A549 (cell line): ENCODE results near the gene PLPPR1. TPM values are rescaled to one million over a fixed set of nuclear protein-coding genes. Genes with fewer than 3 reads are reported as not detected.

Experiments used
- ATAC-seq, 2 experiments: fragments of 200-7000 bp in 1 of 2; fragments of >200 bp in 1 of 2; cut with Nextera tagmentation in 1 of 2; cut with Tn5 transposase in 1 of 2; 3 replicates each; pipeline versions ENCODE4 v1.8.0 to v1.9.1; 2018 to 2020; ENCODE audit warnings: mild to moderate bottlenecking in 1 of 2, moderate library complexity in 1 of 2
- CTCF ChIA-PET: fragments of 300-600 bp; sonication (Branson Sonifier 250); formaldehyde crosslinking; extraction: SDS; loops from one replicate; lab custom pipeline; 2021; ENCODE audit warnings: antibody characterized with exemption, inconsistent platforms; lab: Yijun Ruan, JAX
- POLR2A ChIA-PET: fragments of 350-600 bp; formaldehyde crosslinking; extraction: SDS; loops from one replicate; lab custom pipeline; 2021; ENCODE audit warnings: antibody characterized with exemption, inconsistent platforms; lab: Yijun Ruan, JAX
- DNase-seq, 2 experiments: peaks; one replicate each; pipeline versions ENCODE4 v3.0.0 to v3.0.0-alpha.2; 2011 to 2016; ENCODE audit warnings: low read depth in 1 of 2, low spot score in 1 of 2
- FAIRE-seq: peaks from 2 replicates; lab custom pipeline; 2011; peaks lifted over from hg19 to GRCh38; lab: Jason Lieb, UNC
- H3K27ac ChIP-seq, 2 experiments: fragments of >200 bp; sonication (Bioruptor Twin); formaldehyde crosslinking; 3 replicates each; pipeline ENCODE4 v1.5.1; 2016 to 2017
- H3K4me1 ChIP-seq: fragments of >200 bp; sonication (Bioruptor Twin); formaldehyde crosslinking; 3 replicates; pipeline ENCODE4 v1.6.1; 2016
- H3K4me2 ChIP-seq: fragments of >200 bp; sonication (Bioruptor Twin); formaldehyde crosslinking; 3 replicates; pipeline ENCODE4 v1.6.1; 2016
- H3K4me3 ChIP-seq: fragments of >200 bp; sonication (Bioruptor Twin); formaldehyde crosslinking; 3 replicates; pipeline ENCODE4 v1.5.1; 2016
- H3K9me3 ChIP-seq: fragments of >200 bp; sonication (Bioruptor Twin); formaldehyde crosslinking; 3 replicates; pipeline ENCODE4 v1.6.1; 2016
- BHLHE40 ChIP-seq: IDR thresholded peaks from 2 replicates; pipeline ENCODE4 v1.6.1; 2012; ENCODE audit warnings: low read depth, low read length, inconsistent platforms
- CBX2 ChIP-seq: fragments of 200-600 bp; sonication (generic); IDR thresholded peaks from 2 replicates; pipeline ENCODE4 v1.6.1; 2016; ENCODE audit warnings: low read depth, mild to moderate bottlenecking, borderline replicate concordance
- CBX8 ChIP-seq: fragments of 200-600 bp; sonication (generic); IDR thresholded peaks from 2 replicates; pipeline ENCODE4 v1.6.1; 2016
- CHD2 ChIP-seq: fragments of 150-350 bp; IDR thresholded peaks from 2 replicates; pipeline ENCODE4 v1.6.1; 2014; ENCODE audit warnings: low read length; ENCODE audit not compliant: partially characterized antibody
- CHD4 ChIP-seq: fragments of 200-600 bp; sonication (generic); IDR thresholded peaks from 2 replicates; pipeline ENCODE4 v1.6.1; 2016; ENCODE audit warnings: antibody characterized with exemption, mild to moderate bottlenecking, borderline replicate concordance
- EHMT2 ChIP-seq: fragments of 200-600 bp; sonication (generic); IDR thresholded peaks from 2 replicates; pipeline ENCODE4 v1.6.1; 2016; ENCODE audit warnings: antibody characterized with exemption, low read depth, mild to moderate bottlenecking, moderate library complexity
- FOSB ChIP-seq: fragments of 250-450 bp; sonication (Bioruptor Pico); IDR thresholded peaks from 2 replicates; pipeline ENCODE4 v1.5.0; 2020; ENCODE audit warnings: mild to moderate bottlenecking, moderate library complexity
- FOXS1 ChIP-seq: fragments of 250-450 bp; sonication (Bioruptor Pico); IDR thresholded peaks from 2 replicates; pipeline ENCODE4 v1.5.0; 2020; ENCODE audit warnings: mild to moderate bottlenecking, moderate library complexity
- GATA3 ChIP-seq: IDR thresholded peaks from 2 replicates; pipeline ENCODE4 v1.6.1; 2012; ENCODE audit warnings: borderline replicate concordance
- HDAC2 ChIP-seq: fragments of 200-600 bp; sonication (generic); IDR thresholded peaks from 2 replicates; pipeline ENCODE4 v1.6.1; 2016
- HOXB5 ChIP-seq: fragments of 250-450 bp; sonication (Bioruptor Pico); IDR thresholded peaks from 2 replicates; pipeline ENCODE4 v1.5.0; 2020; ENCODE audit warnings: mild to moderate bottlenecking, moderate library complexity
- MAFK ChIP-seq: fragments of 450-650 bp; IDR thresholded peaks from 2 replicates; pipeline ENCODE4 v1.6.1; 2014; ENCODE audit not compliant: partially characterized antibody
- MAZ ChIP-seq: fragments of 150-350 bp; IDR thresholded peaks from 2 replicates; pipeline ENCODE4 v1.6.1; 2014; ENCODE audit warnings: antibody characterized with exemption, low read depth, low read length, borderline replicate concordance
- NR3C1 ChIP-seq: fragments of >200 bp; sonication (Bioruptor Twin); formaldehyde crosslinking; IDR thresholded peaks from 3 replicates; pipeline ENCODE4 v1.6.1; 2017
- PHF8 ChIP-seq: fragments of 200-600 bp; sonication (generic); IDR thresholded peaks from 2 replicates; pipeline ENCODE4 v1.6.1; 2016; ENCODE audit warnings: low read depth, mild to moderate bottlenecking, antibody characterized with exemption, moderate library complexity, borderline replicate concordance
- POLR2A ChIP-seq: IDR thresholded peaks from 2 replicates; pipeline ENCODE4 v1.6.1; 2012; ENCODE audit warnings: mild to moderate bottlenecking, low read length
- POLR2AphosphoS2 ChIP-seq: conservative IDR thresholded peaks from 2 replicates; pipeline ENCODE4 v1.6.1; 2012; ENCODE audit warnings: low read length, improper control_type of control experiment, inconsistent platforms
- RAD21 ChIP-seq, 2 experiments: fragments of >200 bp in 1 of 2; sonication (Bioruptor Twin) in 1 of 2; formaldehyde crosslinking in 1 of 2; IDR thresholded peaks in 1 of 2; conservative IDR thresholded peaks in 1 of 2; 2 replicates in 1 of 2; 3 replicates in 1 of 2; pipeline ENCODE4 v1.6.1; 2012 to 2018; ENCODE audit warnings: inconsistent platforms in 1 of 2
- RCOR1 ChIP-seq: fragments of 150-350 bp; IDR thresholded peaks from 2 replicates; pipeline ENCODE4 v1.6.1; 2014; ENCODE audit warnings: antibody characterized with exemption, low read length, low read depth
- RNF2 ChIP-seq: fragments of 200-600 bp; sonication (generic); IDR thresholded peaks from 2 replicates; pipeline ENCODE4 v1.6.1; 2016; ENCODE audit warnings: low read depth, mild to moderate bottlenecking, antibody characterized with exemption, moderate library complexity, borderline replicate concordance
- TP53 ChIP-seq: fragments of 250-450 bp; sonication (Bioruptor Pico); IDR thresholded peaks from 2 replicates; pipeline ENCODE4 v1.5.0; 2021; ENCODE audit warnings: mild to moderate bottlenecking, moderate library complexity
- ZFP36 ChIP-seq: fragments of 450-650 bp; IDR thresholded peaks from 2 replicates; pipeline ENCODE4 v1.6.1; 2014; ENCODE audit warnings: borderline replicate concordance; ENCODE audit not compliant: partially characterized antibody
- ZSCAN20 ChIP-seq: fragments of 250-450 bp; sonication (Bioruptor Pico); IDR thresholded peaks from 2 replicates; pipeline ENCODE4 v1.8.0; 2022; ENCODE audit warnings: mild to moderate bottlenecking, moderate library complexity
- WGBS: methylation state at CpG from one replicate; pipeline ENCODE4 v1.1.6; 2017; ENCODE audit errors: missing lambda C conversion rate; 5-methylcytosine and 5-hydroxymethylcytosine counted together
- polyA plus RNA-seq, 4 experiments: library from polyadenylated mRNA; depleted of rRNA in 3 of 4; stranded (reverse); fragments of >200 nt; fragmentation: RNase III in 1 of 4; extraction: RNeasy Plus Mini Kit Qiagen cat#74134 plus additional on column Dnase treatment in 1 of 4; gene quantifications; 2 replicates in 3 of 4; 3 replicates in 1 of 4; pipeline ENCODE4 v1.2.3, GENCODE V29; 2011 to 2017
- TF ChIP-seq, protein P1 (sequence below): fragments of 450-650 bp; IDR thresholded peaks from 2 replicates; pipeline ENCODE4 v1.6.1; 2014; ENCODE audit warnings: antibody characterized with exemption
- TF ChIP-seq, protein P2 (sequence below): fragments of 150-350 bp; IDR thresholded peaks from 2 replicates; pipeline ENCODE4 v1.6.1; 2014; ENCODE audit warnings: low read depth, mild to moderate bottlenecking, low read length
- TF ChIP-seq, protein P3 (sequence below): fragments of 250-450 bp; sonication (Bioruptor Pico); IDR thresholded peaks from 2 replicates; pipeline ENCODE4 v1.5.0; 2020; ENCODE audit warnings: low read depth, mild to moderate bottlenecking, moderate library complexity
- TF ChIP-seq, protein P4 (sequence below): fragments of 250-450 bp; sonication (Bioruptor Pico); IDR thresholded peaks from 2 replicates; pipeline ENCODE4 v1.5.0; 2021; ENCODE audit warnings: mild to moderate bottlenecking, moderate library complexity, borderline replicate concordance
- TF ChIP-seq, protein P5 (sequence below): IDR thresholded peaks from 2 replicates; pipeline ENCODE4 v1.6.1; 2012

Gene PLPPR1
- polyA plus RNA-seq, 2 of the 4 experiments (the other 2 are of a cell fraction): 0.06 to 1.2 TPM

DNA sequence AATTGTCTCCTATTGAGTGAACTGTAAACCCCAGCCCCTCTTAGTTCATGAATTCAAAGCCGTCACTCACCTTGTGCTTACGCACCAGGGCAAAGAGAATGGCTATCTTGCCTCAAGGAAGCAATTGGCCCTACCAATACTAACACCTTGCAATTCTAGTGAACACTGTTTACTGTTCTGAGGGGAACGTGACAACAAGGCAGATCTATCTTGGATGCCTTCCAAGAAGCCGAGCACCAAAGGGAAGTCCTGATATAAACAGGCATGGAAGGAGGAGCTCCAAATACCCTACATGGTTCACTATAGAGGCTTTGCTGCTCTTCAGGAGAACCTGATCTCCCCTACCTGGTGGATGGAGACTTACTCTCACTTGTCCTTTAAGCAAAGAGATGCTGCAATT, 1.7 kb upstream of the PLPPR1 start:
- 28% methylated on average over 4 of the region's 4 CpGs for WGBS
- DNase-seq (no peak), FAIRE-seq (no peak), ATAC-seq (no peak)
- H3K27ac ChIP-seq: no peak overlapping the region
- H3K4me1 ChIP-seq: 0 out of 3 replicates have a peak, but pooled peaks cover 2% of the 10 kb centered on the region
- no peak overlapping the region for H3K4me2 ChIP-seq
- ChIA-PET CTCF (no interaction called here), POLR2A (no interaction called here)
- no peak overlapping the region for H3K4me3 ChIP-seq
- no peaks in the 10 kb centered on the region for H3K9me3 ChIP-seq
- no peak for TF ChIP-seq EHMT2
- no peak for TF ChIP-seq HOXB5 (CRISPR knock-in tag)
- TF ChIP-seq, protein P1, sequence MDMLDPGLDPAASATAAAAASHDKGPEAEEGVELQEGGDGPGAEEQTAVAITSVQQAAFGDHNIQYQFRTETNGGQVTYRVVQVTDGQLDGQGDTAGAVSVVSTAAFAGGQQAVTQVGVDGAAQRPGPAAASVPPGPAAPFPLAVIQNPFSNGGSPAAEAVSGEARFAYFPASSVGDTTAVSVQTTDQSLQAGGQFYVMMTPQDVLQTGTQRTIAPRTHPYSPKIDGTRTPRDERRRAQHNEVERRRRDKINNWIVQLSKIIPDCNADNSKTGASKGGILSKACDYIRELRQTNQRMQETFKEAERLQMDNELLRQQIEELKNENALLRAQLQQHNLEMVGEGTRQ: no peak
- TF ChIP-seq, protein P2, sequence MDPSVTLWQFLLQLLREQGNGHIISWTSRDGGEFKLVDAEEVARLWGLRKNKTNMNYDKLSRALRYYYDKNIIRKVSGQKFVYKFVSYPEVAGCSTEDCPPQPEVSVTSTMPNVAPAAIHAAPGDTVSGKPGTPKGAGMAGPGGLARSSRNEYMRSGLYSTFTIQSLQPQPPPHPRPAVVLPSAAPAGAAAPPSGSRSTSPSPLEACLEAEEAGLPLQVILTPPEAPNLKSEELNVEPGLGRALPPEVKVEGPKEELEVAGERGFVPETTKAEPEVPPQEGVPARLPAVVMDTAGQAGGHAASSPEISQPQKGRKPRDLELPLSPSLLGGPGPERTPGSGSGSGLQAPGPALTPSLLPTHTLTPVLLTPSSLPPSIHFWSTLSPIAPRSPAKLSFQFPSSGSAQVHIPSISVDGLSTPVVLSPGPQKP: no peak
- no peak for TF ChIP-seq CHD4
- TF ChIP-seq NR3C1: no peak
- no peak for TF ChIP-seq GATA3
- TF ChIP-seq HDAC2: no peak
- no peak for TF ChIP-seq POLR2A
- no peak for TF ChIP-seq TP53 (CRISPR knock-in tag)
- TF ChIP-seq RCOR1: no peak
- TF ChIP-seq, all 56 proteins: peak for 0

DNA sequence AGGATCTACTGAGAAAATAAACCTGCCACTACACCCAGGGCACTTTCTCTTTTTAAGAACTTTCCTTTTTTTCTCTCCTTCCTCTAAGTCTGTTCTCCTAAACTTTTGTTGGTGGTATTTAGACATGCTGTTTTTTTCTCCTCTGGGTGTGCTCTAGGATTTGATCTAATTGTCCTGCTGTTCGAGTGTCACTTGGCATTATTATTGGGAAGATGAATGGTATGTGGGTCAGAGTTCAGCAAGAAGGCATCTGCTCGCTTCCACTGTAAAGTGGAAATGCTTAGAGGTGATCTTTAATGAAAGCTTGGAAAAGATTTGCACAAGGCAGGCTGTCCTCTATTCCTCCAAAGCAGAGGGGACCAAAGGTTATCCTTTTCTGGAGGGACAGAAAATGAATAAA, 1.3 kb upstream of the PLPPR1 start:
- CTCF ChIA-PET: no interaction called here
- Histone ChIP-seq H3K27ac (no peak overlapping the region), H3K4me3 (no peak overlapping the region), H3K4me1 (0 out of 3 replicates have a peak, but pooled peaks cover 2% of the 10 kb centered on the region), H3K4me2 (no peak overlapping the region), H3K9me3 (no peaks in the 10 kb centered on the region)
- DNase-seq (no peak), FAIRE-seq (no peak), ATAC-seq (no peak)
- POLR2A ChIA-PET: no interaction called here
- TF ChIP-seq, protein P3, sequence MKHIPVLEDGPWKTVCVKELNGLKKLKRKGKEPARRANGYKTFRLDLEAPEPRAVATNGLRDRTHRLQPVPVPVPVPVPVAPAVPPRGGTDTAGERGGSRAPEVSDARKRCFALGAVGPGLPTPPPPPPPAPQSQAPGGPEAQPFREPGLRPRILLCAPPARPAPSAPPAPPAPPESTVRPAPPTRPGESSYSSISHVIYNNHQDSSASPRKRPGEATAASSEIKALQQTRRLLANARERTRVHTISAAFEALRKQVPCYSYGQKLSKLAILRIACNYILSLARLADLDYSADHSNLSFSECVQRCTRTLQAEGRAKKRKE: no peak
- TF ChIP-seq GATA3 (no peak), HDAC2 (no peak), MAZ (no peak), HOXB5 (CRISPR knock-in tag) (no peak), PHF8 (no peak), CHD2 (no peak), CBX2 (no peak), MAFK (no peak), BHLHE40 (no peak), FOSB (no peak)
- TF ChIP-seq, protein P4, sequence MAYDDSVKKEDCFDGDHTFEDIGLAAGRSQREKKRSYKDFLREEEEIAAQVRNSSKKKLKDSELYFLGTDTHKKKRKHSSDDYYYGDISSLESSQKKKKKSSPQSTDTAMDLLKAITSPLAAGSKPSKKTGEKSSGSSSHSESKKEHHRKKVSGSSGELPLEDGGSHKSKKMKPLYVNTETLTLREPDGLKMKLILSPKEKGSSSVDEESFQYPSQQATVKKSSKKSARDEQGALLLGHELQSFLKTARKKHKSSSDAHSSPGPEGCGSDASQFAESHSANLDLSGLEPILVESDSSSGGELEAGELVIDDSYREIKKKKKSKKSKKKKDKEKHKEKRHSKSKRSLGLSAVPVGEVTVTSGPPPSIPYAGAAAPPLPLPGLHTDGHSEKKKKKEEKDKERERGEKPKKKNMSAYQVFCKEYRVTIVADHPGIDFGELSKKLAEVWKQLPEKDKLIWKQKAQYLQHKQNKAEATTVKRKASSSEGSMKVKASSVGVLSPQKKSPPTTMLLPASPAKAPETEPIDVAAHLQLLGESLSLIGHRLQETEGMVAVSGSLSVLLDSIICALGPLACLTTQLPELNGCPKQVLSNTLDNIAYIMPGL: no peak
- 3% methylated on average over 2 of the region's 2 CpGs for WGBS

DNA sequence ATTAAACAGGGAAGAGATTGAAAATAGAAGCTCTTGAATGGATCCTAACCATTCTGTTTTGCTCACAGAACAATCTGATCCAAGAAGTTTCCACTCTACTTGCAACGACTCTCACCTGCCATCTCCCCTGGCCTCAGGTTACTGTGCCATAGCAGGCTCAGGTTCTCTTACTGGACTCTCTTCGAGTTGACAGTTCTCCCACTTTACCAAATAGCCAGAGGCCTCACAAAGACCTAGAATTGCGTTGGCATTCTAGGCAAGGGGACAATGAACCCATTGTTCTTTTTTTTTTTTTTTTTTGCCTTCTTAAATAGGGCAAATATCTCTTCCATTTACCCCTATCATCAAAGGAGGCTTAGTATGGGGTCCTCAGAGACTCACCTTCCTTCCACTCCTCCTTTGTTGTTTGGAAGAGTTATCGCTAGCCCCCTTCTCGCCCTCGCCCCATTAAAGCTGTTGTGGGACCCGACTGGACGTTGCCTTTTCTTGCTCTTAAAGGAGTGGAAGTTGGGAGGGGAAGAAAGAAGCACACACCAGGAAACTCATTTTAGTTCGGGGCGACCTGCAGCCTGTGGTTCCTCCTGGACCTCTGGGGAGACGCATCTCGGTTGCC, 688 bp upstream of the PLPPR1 start:
- Histone ChIP-seq H3K4me3 (peak overlapping the region; percentile 70), H3K4me1 (0 out of 3 replicates have a peak, but pooled peaks cover 2% of the 10 kb centered on the region), H3K27ac (peak overlapping the region in 1 of 2 experiments; percentile 62; a peak in 3 of 6 replicates), H3K9me3 (no peaks in the 10 kb centered on the region), H3K4me2 (peak overlapping the region; percentile 88)
- FAIRE-seq (no peak), DNase-seq (no peak), ATAC-seq (no peak)
- CTCF ChIA-PET: no interaction called here
- POLR2A ChIA-PET: no interaction called here
- WGBS: 22% methylated on average over 12 of the region's 12 CpGs
- TF ChIP-seq ZSCAN20 (CRISPR knock-in tag) (no peak), TP53 (CRISPR knock-in tag) (no peak), POLR2AphosphoS2 (no peak), RAD21 (conservative IDR thresholded peaks at IDR 0.05 in 1 of 2, IDR thresholded peaks at IDR 0.05 in 1 of 2) (no peak), FOXS1 (CRISPR knock-in tag) (no peak), CBX8 (no peak), ZFP36 (no peak), RNF2 (no peak)
- TF ChIP-seq, protein P5, sequence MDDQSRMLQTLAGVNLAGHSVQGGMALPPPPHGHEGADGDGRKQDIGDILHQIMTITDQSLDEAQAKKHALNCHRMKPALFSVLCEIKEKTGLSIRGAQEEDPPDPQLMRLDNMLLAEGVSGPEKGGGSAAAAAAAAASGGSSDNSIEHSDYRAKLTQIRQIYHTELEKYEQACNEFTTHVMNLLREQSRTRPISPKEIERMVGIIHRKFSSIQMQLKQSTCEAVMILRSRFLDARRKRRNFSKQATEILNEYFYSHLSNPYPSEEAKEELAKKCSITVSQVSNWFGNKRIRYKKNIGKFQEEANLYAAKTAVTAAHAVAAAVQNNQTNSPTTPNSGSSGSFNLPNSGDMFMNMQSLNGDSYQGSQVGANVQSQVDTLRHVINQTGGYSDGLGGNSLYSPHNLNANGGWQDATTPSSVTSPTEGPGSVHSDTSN: no peak
- TF ChIP-seq, protein P2: no peak
